H1 (cell line): ENCODE data around the gene HOXB6. TPM values are rescaled to one million over a fixed set of nuclear protein-coding genes. Genes with fewer than 3 reads are reported as not detected.

Source experiments
- CTCF ChIA-PET: fragments of 300-600 bp; sonication (Branson Sonifier 250); formaldehyde crosslinking; loops from one replicate; lab custom pipeline; 2021; ENCODE audit not compliant: partially characterized antibody; lab: Charles Lee
- POLR2A ChIA-PET: fragments of 300-600 bp; sonication (Branson Sonifier 250); formaldehyde crosslinking; loops from one replicate; lab custom pipeline; 2021; ENCODE audit warnings: inconsistent platforms; ENCODE audit not compliant: partially characterized antibody; lab: Charles Lee
- DNase-seq, 2 experiments: peaks; one replicate each; pipeline versions ENCODE4 v3.0.0 to v3.0.0-alpha.2; 2010 to 2022; ENCODE audit warnings: low spot score in 2 of 2, low read depth in 1 of 2, mixed read lengths in 1 of 2
- FAIRE-seq: peaks from 2 replicates; lab custom pipeline; 2011; peaks lifted over from hg19 to GRCh38; lab: Jason Lieb, UNC
- H2AFZ ChIP-seq: 2 replicates; pipeline ENCODE4 v1.8.1; 2012; ENCODE audit warnings: low read length, inconsistent platforms
- H2AK5ac ChIP-seq: 2 replicates; pipeline ENCODE4 v1.6.1; 2013; ENCODE audit warnings: low read depth, low read length
- H2BK120ac ChIP-seq: replicated peaks from 2 replicates; pipeline ENCODE3; 2013; ENCODE audit warnings: low read depth, low read length, inconsistent platforms
- H2BK12ac ChIP-seq: 2 replicates; pipeline ENCODE4 v1.6.1; 2013; ENCODE audit warnings: low read depth, low read length
- H2BK15ac ChIP-seq: 2 replicates; pipeline ENCODE4 v1.6.1; 2013; ENCODE audit warnings: low read length
- H2BK20ac ChIP-seq: 2 replicates; pipeline ENCODE4 v1.6.1; 2013; ENCODE audit warnings: low read length
- H2BK5ac ChIP-seq: 2 replicates; pipeline ENCODE4 v1.6.1; 2013; ENCODE audit warnings: low read depth, low read length
- H3K14ac ChIP-seq: 2 replicates; pipeline ENCODE4 v1.6.1; 2013; ENCODE audit warnings: inconsistent platforms; ENCODE audit not compliant: insufficient read length
- H3K18ac ChIP-seq: 2 replicates; pipeline ENCODE4 v1.6.1; 2013; ENCODE audit warnings: low read length; ENCODE audit errors: extremely low read depth
- H3K23ac ChIP-seq: 2 replicates; pipeline ENCODE4 v1.6.1; 2013; ENCODE audit warnings: inconsistent platforms; ENCODE audit not compliant: insufficient read length
- H3K23me2 ChIP-seq: 2 replicates; pipeline ENCODE4 v1.6.1; 2013; ENCODE audit warnings: low read depth, low read length
- H3K27ac ChIP-seq: 2 replicates; pipeline ENCODE4 v1.6.1; 2011; ENCODE audit warnings: low read depth, low read length, inconsistent platforms
- H3K27me3 ChIP-seq, 4 experiments: replicated peaks in 1 of 4; 1 replicate in 1 of 4; 2 replicates in 3 of 4; pipeline versions ENCODE4 v1.6.1 to v1.8.1; 2011 to 2013; ENCODE audit warnings: low read length in 3 of 4, mild to moderate bottlenecking in 3 of 4, inconsistent platforms in 2 of 4, mixed read lengths in 2 of 4, moderate library complexity in 1 of 4; ENCODE audit not compliant: control insufficient read depth in 3 of 4, insufficient read depth in 3 of 4; ENCODE audit errors: extremely low read depth in 1 of 4
- H3K36me3 ChIP-seq, 4 experiments: 2 replicates each; pipeline versions ENCODE4 v1.6.1 to v1.8.1; 2011 to 2013; ENCODE audit warnings: mild to moderate bottlenecking in 4 of 4, low read length in 3 of 4, moderate library complexity in 2 of 4, control low read depth in 1 of 4, inconsistent platforms in 1 of 4; ENCODE audit not compliant: insufficient read depth in 4 of 4, control insufficient read depth in 2 of 4
- H3K4ac ChIP-seq: replicated peaks from 2 replicates; pipeline ENCODE3; 2013; ENCODE audit warnings: low read length, low read depth, mixed read lengths, inconsistent platforms; ENCODE audit not compliant: insufficient read length
- H3K4me1 ChIP-seq, 4 experiments: replicated peaks in 1 of 4; 1 replicate in 1 of 4; 2 replicates in 3 of 4; pipeline versions ENCODE4 v1.6.1 to v1.8.1; 2011 to 2013; ENCODE audit warnings: low read length in 3 of 4, inconsistent platforms in 2 of 4, mixed read lengths in 1 of 4; ENCODE audit not compliant: insufficient read depth in 4 of 4, control insufficient read depth in 3 of 4
- H3K4me2 ChIP-seq, 2 experiments: 2 replicates each; pipeline versions ENCODE4 v1.6.1 to v1.8.1; 2011 to 2013; ENCODE audit warnings: low read depth in 2 of 2, low read length in 2 of 2, control low read depth in 1 of 2, inconsistent platforms in 1 of 2, mild to moderate bottlenecking in 1 of 2; ENCODE audit not compliant: insufficient read depth in 1 of 2
- H3K4me3 ChIP-seq, 4 experiments: fragments of 200-600, 300-600 bp in 1 of 4; sonication (generic), shearing (Covaris generic), sonication (Bioruptor Twin) in 1 of 4; 2 replicates each; pipeline versions ENCODE4 v1.5.1 to v1.8.1; 2011 to 2016; ENCODE audit warnings: low read length in 4 of 4, low read depth in 3 of 4, control low read depth in 2 of 4, inconsistent platforms in 2 of 4, mild to moderate bottlenecking in 2 of 4, mixed read lengths in 1 of 4, moderate library complexity in 1 of 4; ENCODE audit not compliant: insufficient read depth in 2 of 4; ENCODE audit errors: extremely low read depth in 1 of 4
- H3K56ac ChIP-seq: replicated peaks from 2 replicates; pipeline ENCODE3; 2013; ENCODE audit warnings: low read depth, mild to moderate bottlenecking, mixed read lengths, low read length, inconsistent platforms; ENCODE audit not compliant: insufficient read length
- H3K79me1 ChIP-seq: 2 replicates; pipeline ENCODE4 v1.6.1; 2013; ENCODE audit warnings: low read depth, low read length, control low read depth
- H3K79me2 ChIP-seq, 2 experiments: 2 replicates each; pipeline versions ENCODE4 v1.6.1 to v1.8.1; 2012 to 2013; ENCODE audit warnings: low read length in 2 of 2, mild to moderate bottlenecking in 2 of 2, inconsistent platforms in 1 of 2; ENCODE audit not compliant: insufficient read depth in 2 of 2, control insufficient read depth in 1 of 2
- H3K9ac ChIP-seq, 4 experiments: replicated peaks in 1 of 4; 1 replicate in 1 of 4; 2 replicates in 3 of 4; pipeline versions ENCODE4 v1.6.1 to v1.8.1; 2011 to 2013; ENCODE audit warnings: low read depth in 3 of 4, low read length in 3 of 4, control low read depth in 2 of 4, mild to moderate bottlenecking in 2 of 4, moderate library complexity in 2 of 4, inconsistent platforms in 1 of 4; ENCODE audit errors: extremely low read depth in 1 of 4
- H3K9me3 ChIP-seq, 2 experiments: 2 replicates each; pipeline versions ENCODE4 v1.6.1 to v1.8.1; 2012 to 2013; ENCODE audit warnings: mild to moderate bottlenecking in 2 of 2, moderate library complexity in 2 of 2, control low read depth in 1 of 2, inconsistent platforms in 1 of 2, low read depth in 1 of 2, low read length in 1 of 2, mixed read lengths in 1 of 2; ENCODE audit not compliant: insufficient read depth in 2 of 2
- H4K20me1 ChIP-seq, 2 experiments: replicated peaks in 1 of 2; 2 replicates each; pipeline versions ENCODE3 to v1.8.1; 2011 to 2013; ENCODE audit warnings: inconsistent platforms in 2 of 2, low read length in 2 of 2, mild to moderate bottlenecking in 1 of 2; ENCODE audit not compliant: insufficient read depth in 2 of 2, control insufficient read depth in 1 of 2
- H4K5ac ChIP-seq: 2 replicates; pipeline ENCODE4 v1.6.1; 2013; ENCODE audit warnings: low read length, low read depth, mixed read lengths, inconsistent platforms; ENCODE audit not compliant: insufficient read length
- H4K8ac ChIP-seq: 2 replicates; pipeline ENCODE4 v1.8.0; 2013; ENCODE audit warnings: mild to moderate bottlenecking, moderate library complexity, low read length, inconsistent platforms; ENCODE audit not compliant: insufficient read depth; ENCODE audit errors: extremely low read depth
- H4K91ac ChIP-seq: replicated peaks from 2 replicates; pipeline ENCODE3; 2013; ENCODE audit warnings: low read length, mixed read lengths, inconsistent platforms; ENCODE audit not compliant: insufficient read length
- CBX8 ChIP-seq: fragments of 300-800, 300-1000 bp; sonication (generic); IDR thresholded peaks from 2 replicates; pipeline ENCODE4 v1.7.1; 2016; ENCODE audit warnings: low read depth, low read length, borderline replicate concordance
- CTBP2 ChIP-seq: IDR thresholded peaks from 2 replicates; pipeline ENCODE4 v1.7.0; 2011; ENCODE audit warnings: borderline replicate concordance, mild to moderate bottlenecking, moderate library complexity, mixed read lengths, low read length; ENCODE audit not compliant: insufficient read depth, insufficient read length
- FOSL1 ChIP-seq: IDR thresholded peaks from 2 replicates; pipeline ENCODE4 v1.6.1; 2011; ENCODE audit warnings: mild to moderate bottlenecking, low read depth, low read length, moderate library complexity; ENCODE audit not compliant: insufficient read depth
- JUND ChIP-seq: IDR thresholded peaks from 2 replicates; pipeline ENCODE4 v1.6.1; 2011; ENCODE audit warnings: mild to moderate bottlenecking, improper control_type of control experiment, low read length
- KDM1A ChIP-seq: fragments of 200-600, 300-600 bp; sonication (generic); IDR thresholded peaks from 2 replicates; pipeline ENCODE4 v1.7.1; 2016; ENCODE audit warnings: mild to moderate bottlenecking, low read length, borderline replicate concordance
- RBBP5 ChIP-seq: IDR thresholded peaks from 2 replicates; pipeline ENCODE4 v1.7.1; 2012; ENCODE audit warnings: low read depth, mild to moderate bottlenecking, inconsistent platforms, low read length, moderate library complexity, borderline replicate concordance
- RNF2 ChIP-seq: fragments of 200-900, 300-1000 bp; sonication (generic); IDR thresholded peaks from 2 replicates; pipeline ENCODE4 v1.7.1; 2016; ENCODE audit warnings: borderline replicate concordance, low read depth, mild to moderate bottlenecking, antibody characterized with exemption, low read length; ENCODE audit not compliant: poor library complexity, severe bottlenecking; ENCODE audit errors: missing control alignments
- SIN3A ChIP-seq, 2 experiments: IDR thresholded peaks in 1 of 2; conservative IDR thresholded peaks in 1 of 2; 2 replicates each; pipeline ENCODE4 v1.6.1; 2011 to 2012; ENCODE audit warnings: low read length in 2 of 2, improper control_type of control experiment in 1 of 2, low read depth in 1 of 2, mild to moderate bottlenecking in 1 of 2
- WGBS, 2 experiments: shearing (Covaris generic) in 1 of 2; methylation state at CpG; one replicate each; pipeline versions ENCODE4 v1.1.6 to v1.1.7; 2013 to 2015; ENCODE audit warnings: low lambda C conversion rate in 2 of 2, mixed read lengths in 2 of 2, inconsistent platforms in 1 of 2, low coverage in 1 of 2, missing lambda C conversion rate in 1 of 2; ENCODE audit not compliant: insufficient replicate concordance in 2 of 2, insufficient coverage in 1 of 2, insufficient read length in 1 of 2; ENCODE audit errors: extremely low coverage in 1 of 2, missing lambda C conversion rate in 1 of 2; 5-methylcytosine and 5-hydroxymethylcytosine counted together
- polyA plus RNA-seq, 7 experiments: library from polyadenylated mRNA; depleted of rRNA in 3 of 7; stranded (reverse) in 5 of 7; unstranded in 2 of 7; fragments of >200 nt in 5 of 7; fragments of 200-250 nt in 2 of 7; gene quantifications; 1 replicate in 5 of 7; 2 replicates in 1 of 7; 4 replicates in 1 of 7; pipeline versions ENCODE4 v1.2.1 to v1.2.3, GENCODE V29; 2011 to 2013; ENCODE audit warnings: missing spikeins in 2 of 7, mixed read lengths in 2 of 7
- total RNA-seq: library from RNA; stranded (reverse); fragmentation: NEBNext Ultra II Directional; extraction: Animal tissue kit (Norgen Biotek cat#: 25700); gene quantifications from 2 replicates; pipeline ENCODE4 v1.2.1, GENCODE V29; 2021
- TF ChIP-seq, protein P1 (sequence below): IDR thresholded peaks from 2 replicates; pipeline ENCODE4 v1.6.1; 2012; ENCODE audit warnings: low read length, inconsistent platforms

HOXB6 gene
- total and polyA plus RNA-seq, 2 of the 8 experiments (the other 6 are each of a cell fraction or from before 2014, with no cell fraction given), result not detected

DNA sequence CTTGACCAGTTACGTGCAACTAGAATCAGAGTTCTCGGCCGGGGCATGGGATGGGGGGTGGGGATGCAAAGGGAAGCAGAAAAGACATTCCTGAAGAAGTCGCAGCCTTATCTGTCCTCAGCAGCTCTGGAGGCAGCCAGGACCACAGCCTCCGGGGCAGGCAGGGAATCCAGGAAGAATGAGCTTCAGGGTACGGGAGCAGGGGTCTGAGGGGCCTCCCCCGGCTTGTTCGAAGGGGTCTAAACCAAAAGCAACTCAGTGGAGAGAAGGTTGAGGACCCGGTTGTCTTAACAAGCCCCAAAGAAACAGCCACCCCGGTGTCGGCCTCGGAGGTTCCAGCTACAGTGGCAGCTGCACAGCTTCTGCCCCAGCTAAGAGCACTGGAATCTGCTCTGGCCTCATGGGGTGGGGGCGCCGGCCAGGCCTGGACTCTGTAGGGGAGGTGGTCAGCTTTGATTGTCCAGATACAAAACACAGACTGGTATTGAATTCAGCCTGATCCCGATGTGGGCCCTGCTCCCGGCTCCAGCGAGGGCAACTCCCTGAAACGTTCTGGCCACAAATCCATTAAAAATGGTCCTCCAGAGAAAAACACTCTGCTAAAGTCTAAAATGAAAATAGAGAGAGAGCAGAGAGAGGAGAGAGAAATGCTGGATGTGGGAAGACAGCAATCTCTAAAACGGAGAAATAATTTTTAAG lies 34.3 kb downstream of the HOXB6 start:
- H3K23me2 ChIP-seq, result no peaks in the 10 kb centered on the region
- no peak overlapping the region for H4K8ac ChIP-seq
- FAIRE-seq (no peak), DNase-seq (no peak)
- CTCF ChIA-PET, result interaction anchor here (0.6 to 4.8 kb wide), 14 partner anchors 8 to 113 kb away, joined by 3 to 32 read pairs (median 4); partner anchors contain the start of gene HOXB5
- H3K36me3 ChIP-seq, result no peaks in the 10 kb centered on the region; a peak in 1 of 8 replicates
- H2BK12ac ChIP-seq, result no peak overlapping the region
- POLR2A ChIA-PET, result interaction anchor here (1.8 kb wide), 1 partner anchor 14 kb away, joined by 8 read pairs; no protein-coding TSS in a partner anchor
- no peak overlapping the region for H3K9ac ChIP-seq
- H3K56ac ChIP-seq, result no peak overlapping the region
- H3K27me3 ChIP-seq, result peaks cover 99 to 100% (median 100%) of the 10 kb centered on the region in 4 experiments
- H2BK5ac ChIP-seq, result no peak overlapping the region
- H3K79me2 ChIP-seq, result no peaks in the 10 kb centered on the region
- H3K14ac ChIP-seq, result no peak overlapping the region
- WGBS, 2 experiments, result 12% methylated on average over 19 of the region's 19 CpGs; no CpG with 5 or more reads in 1 of the 2 experiments
- no peak overlapping the region for H3K27ac ChIP-seq
- no peak overlapping the region for H2AFZ ChIP-seq
- no peak overlapping the region for H2BK20ac ChIP-seq
- no peak overlapping the region for H4K91ac ChIP-seq
- H2BK120ac ChIP-seq, result no peak overlapping the region
- H2AK5ac ChIP-seq, result no peak overlapping the region
- H3K4ac ChIP-seq, result no peak overlapping the region
- no peak overlapping the region for H3K4me2 ChIP-seq
- no peaks in the 10 kb centered on the region for H3K9me3 ChIP-seq
- no peak overlapping the region for H3K4me3 ChIP-seq
- H2BK15ac ChIP-seq, result no peak overlapping the region
- H3K23ac ChIP-seq, result no peak overlapping the region
- no peak overlapping the region for H4K5ac ChIP-seq
- H3K4me1 ChIP-seq, result peaks cover 0 to 5% (median under 1%) of the 10 kb centered on the region in 4 experiments; a peak in 4 of 7 replicates
- peaks cover 9 to 47% of the 10 kb centered on the region in 2 experiments for H4K20me1 ChIP-seq
- no peak overlapping the region for H3K18ac ChIP-seq
- H3K79me1 ChIP-seq, result no peaks in the 10 kb centered on the region
- TF ChIP-seq CBX8 (peak; percentile 60; the same call in 1 of the 2 replicates), RNF2 (no peak), SIN3A (conservative IDR thresholded peaks at IDR 0.05 in 1 of 2, IDR thresholded peaks at IDR 0.05 in 1 of 2; ENCODE audit: low read depth in 1 of 2, low read length in 2 of 2) (no peak), JUND (no peak), RBBP5 (no peak), KDM1A (no peak), CTBP2 (peak; percentile 61), FOSL1 (no peak)
- TF ChIP-seq, protein P1, sequence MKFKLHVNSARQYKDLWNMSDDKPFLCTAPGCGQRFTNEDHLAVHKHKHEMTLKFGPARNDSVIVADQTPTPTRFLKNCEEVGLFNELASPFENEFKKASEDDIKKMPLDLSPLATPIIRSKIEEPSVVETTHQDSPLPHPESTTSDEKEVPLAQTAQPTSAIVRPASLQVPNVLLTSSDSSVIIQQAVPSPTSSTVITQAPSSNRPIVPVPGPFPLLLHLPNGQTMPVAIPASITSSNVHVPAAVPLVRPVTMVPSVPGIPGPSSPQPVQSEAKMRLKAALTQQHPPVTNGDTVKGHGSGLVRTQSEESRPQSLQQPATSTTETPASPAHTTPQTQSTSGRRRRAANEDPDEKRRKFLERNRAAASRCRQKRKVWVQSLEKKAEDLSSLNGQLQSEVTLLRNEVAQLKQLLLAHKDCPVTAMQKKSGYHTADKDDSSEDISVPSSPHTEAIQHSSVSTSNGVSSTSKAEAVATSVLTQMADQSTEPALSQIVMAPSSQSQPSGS, result no peak
